DND-41 (cell line): ENCODE measurements around the gene GAS7.

Experiments used
- ATAC-seq: fragments of 200-7000 bp; cut with Tn5 transposase; 3 replicates; pipeline ENCODE4 v1.9.1; 2021; ENCODE audit warnings: low read depth; ENCODE audit not compliant: insufficient read depth
- DNase-seq: peaks from one replicate; pipeline ENCODE4 v3.0.0-alpha.2; 2020
- H2AFZ ChIP-seq: 2 replicates; pipeline ENCODE4 v1.6.0; 2012; ENCODE audit warnings: low read depth, low read length
- H3K27ac ChIP-seq: 2 replicates; pipeline ENCODE4 v1.5.1; 2012; ENCODE audit warnings: low read length, inconsistent platforms
- H3K27me3 ChIP-seq: fragments of 200-600 bp; sonication (generic); 2 replicates; pipeline ENCODE4 v1.6.0; 2012; ENCODE audit warnings: low read length, mild to moderate bottlenecking, inconsistent platforms; ENCODE audit not compliant: insufficient read depth, poor library complexity
- H3K36me3 ChIP-seq: 2 replicates; pipeline ENCODE4 v1.5.1; 2012; ENCODE audit warnings: low read length, inconsistent platforms; ENCODE audit not compliant: insufficient read depth
- H3K4me1 ChIP-seq: 2 replicates; pipeline ENCODE4 v1.5.1; 2012; ENCODE audit warnings: mild to moderate bottlenecking, low read length; ENCODE audit not compliant: insufficient read depth
- H3K4me2 ChIP-seq: 2 replicates; pipeline ENCODE4 v1.6.0; 2012; ENCODE audit warnings: mild to moderate bottlenecking, moderate library complexity, low read length, inconsistent platforms; ENCODE audit not compliant: insufficient read depth
- H3K4me3 ChIP-seq, 2 experiments: fragments of 200-600 bp in 1 of 2; shearing (Covaris generic) in 1 of 2; 2 replicates each; pipeline ENCODE4 v1.5.1; 2012 to 2016; ENCODE audit warnings: inconsistent platforms in 2 of 2, low read length in 2 of 2, mild to moderate bottlenecking in 2 of 2, low read depth in 1 of 2, moderate library complexity in 1 of 2
- H3K79me2 ChIP-seq: 2 replicates; pipeline ENCODE4 v1.6.0; 2012; ENCODE audit warnings: low read length, inconsistent platforms; ENCODE audit not compliant: insufficient read depth
- H3K9ac ChIP-seq: 2 replicates; pipeline ENCODE4 v1.6.0; 2012; ENCODE audit warnings: low read depth, mild to moderate bottlenecking, inconsistent platforms, low read length, moderate library complexity
- H3K9me3 ChIP-seq: 2 replicates; pipeline ENCODE4 v1.5.1; 2012; ENCODE audit warnings: low read length, moderate library complexity, mild to moderate bottlenecking, inconsistent platforms; ENCODE audit not compliant: insufficient read depth, severe bottlenecking
- H4K20me1 ChIP-seq: 2 replicates; pipeline ENCODE4 v1.6.0; 2012; ENCODE audit warnings: low read length; ENCODE audit not compliant: insufficient read depth
- EZH2 ChIP-seq: IDR thresholded peaks from 3 replicates; pipeline ENCODE4 v1.6.1; 2012; ENCODE audit warnings: borderline replicate concordance, low read depth, mild to moderate bottlenecking, moderate library complexity, low read length, inconsistent platforms; ENCODE audit not compliant: severe bottlenecking
- TF ChIP-seq, protein P1 (sequence below): IDR thresholded peaks from 2 replicates; pipeline ENCODE4 v1.5.1; 2012; ENCODE audit warnings: borderline replicate concordance, low read length, moderate library complexity, mild to moderate bottlenecking; ENCODE audit not compliant: poor library complexity, severe bottlenecking; ENCODE audit errors: extremely low read depth

The GAS7 gene

DNA sequence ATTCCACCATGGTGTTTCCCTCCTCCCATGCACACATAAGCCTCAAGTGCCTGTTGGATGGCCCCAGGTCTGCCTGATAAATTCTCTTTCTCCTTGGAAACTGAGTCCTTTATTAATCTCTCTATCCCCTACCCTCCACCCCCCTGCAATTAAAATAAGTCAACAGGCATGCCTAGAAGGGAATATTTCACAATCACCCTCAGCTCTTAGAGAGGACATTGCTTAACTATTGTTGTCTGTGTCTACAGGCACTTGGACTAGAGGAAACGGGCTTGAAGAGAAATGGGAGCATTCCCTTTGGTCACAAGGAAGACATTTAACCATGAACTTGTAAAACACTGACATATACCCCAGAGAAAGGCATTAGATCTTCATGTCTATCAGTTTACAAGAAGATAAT lies 332.8 kb downstream of the GAS7 start:
- no peak overlapping the region for H3K27ac ChIP-seq
- no peak for ATAC-seq
- DNase-seq, result no peak

DNA sequence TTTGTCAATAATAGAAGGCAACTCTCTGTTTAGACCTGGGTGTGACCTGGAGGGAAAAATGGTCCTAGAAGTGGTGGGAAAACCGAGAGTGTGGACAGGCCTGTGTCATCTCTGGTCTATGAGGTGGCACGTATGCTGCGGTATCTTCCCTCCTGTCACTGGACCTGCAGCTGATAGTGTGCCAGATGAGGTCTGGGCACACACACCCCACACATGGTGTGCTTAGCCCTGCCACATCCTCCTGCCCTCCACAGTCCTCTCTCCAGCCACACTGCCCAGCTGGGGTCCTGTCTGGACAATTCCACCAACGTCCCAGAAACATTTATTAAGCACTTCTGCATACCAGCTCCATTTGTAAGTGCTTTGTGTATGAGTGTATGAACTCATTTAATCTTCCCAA lies 335.5 kb downstream of the GAS7 start:
- TF ChIP-seq, protein P1, sequence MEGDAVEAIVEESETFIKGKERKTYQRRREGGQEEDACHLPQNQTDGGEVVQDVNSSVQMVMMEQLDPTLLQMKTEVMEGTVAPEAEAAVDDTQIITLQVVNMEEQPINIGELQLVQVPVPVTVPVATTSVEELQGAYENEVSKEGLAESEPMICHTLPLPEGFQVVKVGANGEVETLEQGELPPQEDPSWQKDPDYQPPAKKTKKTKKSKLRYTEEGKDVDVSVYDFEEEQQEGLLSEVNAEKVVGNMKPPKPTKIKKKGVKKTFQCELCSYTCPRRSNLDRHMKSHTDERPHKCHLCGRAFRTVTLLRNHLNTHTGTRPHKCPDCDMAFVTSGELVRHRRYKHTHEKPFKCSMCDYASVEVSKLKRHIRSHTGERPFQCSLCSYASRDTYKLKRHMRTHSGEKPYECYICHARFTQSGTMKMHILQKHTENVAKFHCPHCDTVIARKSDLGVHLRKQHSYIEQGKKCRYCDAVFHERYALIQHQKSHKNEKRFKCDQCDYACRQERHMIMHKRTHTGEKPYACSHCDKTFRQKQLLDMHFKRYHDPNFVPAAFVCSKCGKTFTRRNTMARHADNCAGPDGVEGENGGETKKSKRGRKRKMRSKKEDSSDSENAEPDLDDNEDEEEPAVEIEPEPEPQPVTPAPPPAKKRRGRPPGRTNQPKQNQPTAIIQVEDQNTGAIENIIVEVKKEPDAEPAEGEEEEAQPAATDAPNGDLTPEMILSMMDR, result no peak
- no peak for TF ChIP-seq EZH2
- H3K36me3 ChIP-seq, result no peaks in the 10 kb centered on the region
- no peak for ATAC-seq

More for the DNA sequence above, 332.8 kb downstream of the GAS7 start:
- H3K4me3 ChIP-seq, result no peak overlapping the region
- H3K27me3 ChIP-seq, result peaks cover 7% of the 10 kb centered on the region
- no peaks in the 10 kb centered on the region for H3K4me1 ChIP-seq
- no peaks in the 10 kb centered on the region for H3K36me3 ChIP-seq
- TF ChIP-seq EZH2, result no peak
- TF ChIP-seq, protein P1, result no peak
- H2AFZ ChIP-seq, result no peak overlapping the region
- no peaks in the 10 kb centered on the region for H4K20me1 ChIP-seq
- H3K4me2 ChIP-seq, result no peak overlapping the region
- no peaks in the 10 kb centered on the region for H3K9me3 ChIP-seq
- H3K9ac ChIP-seq, result no peak overlapping the region
- no peaks in the 10 kb centered on the region for H3K79me2 ChIP-seq

DNA sequence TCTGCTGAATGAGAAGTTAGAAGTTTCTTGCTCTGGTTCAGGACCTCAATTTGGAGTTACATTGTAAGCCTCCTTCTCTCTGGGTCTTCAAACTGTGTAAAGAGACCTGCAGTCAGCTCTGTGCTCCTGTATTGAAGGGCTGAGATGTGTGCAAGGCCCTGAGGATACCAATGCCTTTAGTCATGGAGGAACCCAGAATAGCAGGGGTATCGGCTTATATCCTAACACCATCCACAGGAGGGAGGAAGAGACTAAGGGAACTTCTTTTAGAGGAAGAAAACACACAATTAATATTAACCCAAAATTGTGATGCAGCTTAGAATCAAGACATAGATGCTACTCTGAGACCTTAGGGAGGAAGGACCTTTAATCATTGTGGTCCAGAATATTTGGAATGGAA lies 336.2 kb downstream of the GAS7 start:
- no peak for ATAC-seq
- H3K4me1 ChIP-seq, result no peaks in the 10 kb centered on the region
- H3K36me3 ChIP-seq, result no peaks in the 10 kb centered on the region
- no peak overlapping the region for H3K4me2 ChIP-seq
- no peaks in the 10 kb centered on the region for H4K20me1 ChIP-seq
- DNase-seq, result no peak
- no peak overlapping the region for H3K4me3 ChIP-seq
- H3K79me2 ChIP-seq, result no peaks in the 10 kb centered on the region
- peaks cover 6% of the 10 kb centered on the region for H3K9me3 ChIP-seq
- H3K27ac ChIP-seq, result no peak overlapping the region
- no peak overlapping the region for H2AFZ ChIP-seq
- no peak for TF ChIP-seq EZH2
- TF ChIP-seq, protein P1, result no peak
- no peak overlapping the region for H3K9ac ChIP-seq
- no peaks in the 10 kb centered on the region for H3K27me3 ChIP-seq

More for the DNA sequence above, 335.5 kb downstream of the GAS7 start:
- H3K27ac ChIP-seq, result no peak overlapping the region
- peaks cover 5% of the 10 kb centered on the region for H3K9me3 ChIP-seq
- H2AFZ ChIP-seq, result no peak overlapping the region
- no peak for DNase-seq
- H3K79me2 ChIP-seq, result no peaks in the 10 kb centered on the region
- H3K27me3 ChIP-seq, result peaks cover 5% of the 10 kb centered on the region
- no peaks in the 10 kb centered on the region for H4K20me1 ChIP-seq
- H3K9ac ChIP-seq, result no peak overlapping the region
- H3K4me3 ChIP-seq, result no peak overlapping the region
- no peak overlapping the region for H3K4me2 ChIP-seq
- no peaks in the 10 kb centered on the region for H3K4me1 ChIP-seq

DNA sequence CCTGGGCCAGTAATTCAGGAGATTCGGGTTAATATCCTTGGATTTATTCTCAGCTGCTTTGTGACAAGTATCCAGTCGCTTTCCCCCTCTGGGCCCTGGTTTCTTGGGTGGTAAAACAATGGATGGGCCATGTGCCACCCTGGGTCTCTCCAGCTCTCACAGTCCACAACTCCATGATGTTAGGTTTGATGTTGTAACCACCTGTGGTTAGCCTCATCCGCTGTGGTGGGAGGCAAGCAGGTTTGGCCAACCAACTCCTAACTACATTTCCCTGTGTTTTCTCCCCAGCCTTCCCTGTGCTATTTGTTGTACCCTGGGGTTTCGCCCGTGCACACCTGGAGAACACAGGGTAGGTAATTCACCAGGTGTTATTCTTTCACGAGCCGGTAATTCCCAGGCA lies 337.6 kb downstream of the GAS7 start:
- Histone ChIP-seq H3K27me3 (no peaks in the 10 kb centered on the region), H3K9ac (no peak overlapping the region), H3K9me3 (peaks cover 6% of the 10 kb centered on the region), H3K4me1 (no peaks in the 10 kb centered on the region), H3K4me3 (no peak overlapping the region), H2AFZ (no peak overlapping the region), H3K27ac (no peak overlapping the region), H3K36me3 (no peaks in the 10 kb centered on the region), H3K79me2 (no peaks in the 10 kb centered on the region), H3K4me2 (no peak overlapping the region), H4K20me1 (no peaks in the 10 kb centered on the region)
- ATAC-seq, result no peak
- DNase-seq, result no peak
- no peak for TF ChIP-seq EZH2
- TF ChIP-seq, protein P1, result no peak
